DOHH2 (cell line): ENCODE results near the gene DENND6B.

Source experiments
- H3F3A ChIP-seq: fragments of 200-600 bp; sonication (generic), shearing (Covaris generic); 2 replicates; pipeline ENCODE4 v1.6.0; 2016; ENCODE audit warnings: antibody characterized with exemption, mild to moderate bottlenecking; ENCODE audit not compliant: control insufficient read depth, insufficient read depth
- H3K27ac ChIP-seq: fragments of 200-600 bp; sonication (generic); 2 replicates; pipeline ENCODE4 v1.5.1; 2014; ENCODE audit warnings: low read depth, mild to moderate bottlenecking, low read length, moderate library complexity
- H3K27me3 ChIP-seq: fragments of 200-600 bp; sonication (generic); 2 replicates; pipeline ENCODE4 v1.6.1; 2014; ENCODE audit warnings: mild to moderate bottlenecking, low read length, mixed read lengths; ENCODE audit not compliant: control insufficient read depth
- H3K36me3 ChIP-seq: fragments of 200-600 bp; sonication (generic); 2 replicates; pipeline ENCODE4 v1.6.1; 2014; ENCODE audit warnings: mild to moderate bottlenecking, low read length, moderate library complexity, mixed read lengths; ENCODE audit not compliant: control insufficient read depth
- H3K4me1 ChIP-seq: fragments of 200-600 bp; sonication (generic); 2 replicates; pipeline ENCODE4 v1.6.1; 2014; ENCODE audit warnings: mild to moderate bottlenecking, low read length, mixed read lengths; ENCODE audit not compliant: control insufficient read depth
- H3K4me2 ChIP-seq: fragments of 200-600 bp; sonication (generic); 2 replicates; pipeline ENCODE4 v1.6.0; 2014; ENCODE audit warnings: mild to moderate bottlenecking, low read length, moderate library complexity
- H3K4me3 ChIP-seq: fragments of 200-600 bp; sonication (generic); 2 replicates; pipeline ENCODE4 v1.5.1; 2014; ENCODE audit warnings: mild to moderate bottlenecking, low read length, mixed read lengths
- H3K79me2 ChIP-seq: fragments of 200-600 bp; sonication (generic); 2 replicates; pipeline ENCODE4 v1.6.1; 2014; ENCODE audit warnings: mild to moderate bottlenecking, low read length, mixed read lengths; ENCODE audit not compliant: control insufficient read depth
- H3K9me2 ChIP-seq: fragments of 200-600 bp; sonication (generic); replicated peaks from 2 replicates; pipeline ENCODE4 v1.6.1; 2014; ENCODE audit warnings: mild to moderate bottlenecking, low read length, mixed read lengths; ENCODE audit not compliant: control insufficient read depth
- H3K9me3 ChIP-seq: fragments of 200-600 bp; sonication (generic); 2 replicates; pipeline ENCODE4 v1.6.1; 2014; ENCODE audit warnings: antibody characterized with exemption, low read length, mixed read lengths; ENCODE audit not compliant: control insufficient read depth, insufficient read depth
- H4K20me1 ChIP-seq: fragments of 200-600 bp; sonication (generic); 2 replicates; pipeline ENCODE4 v1.6.0; 2014; ENCODE audit warnings: low read depth, mild to moderate bottlenecking, antibody characterized with exemption, low read length, moderate library complexity; ENCODE audit not compliant: control insufficient read depth, insufficient read depth
- CTCF ChIP-seq: fragments of 200-600 bp; sonication (generic); IDR thresholded peaks from one replicate; pipeline ENCODE4 v1.5.1; 2014; ENCODE audit warnings: antibody characterized with exemption, mild to moderate bottlenecking, low read depth, low read length; ENCODE audit not compliant: poor library complexity, severe bottlenecking
- EZH2phosphoT487 ChIP-seq: fragments of 200-600 bp; sonication (generic); IDR thresholded peaks from 2 replicates; pipeline ENCODE4 v1.6.1; 2017; ENCODE audit warnings: borderline replicate concordance, mild to moderate bottlenecking, antibody characterized with exemption, low read length, moderate library complexity, mixed read lengths

Gene DENND6B

GRCh38 chr22:50280022-50280707 is 46.6 kb downstream of the DENND6B start:
- Histone ChIP-seq H3K9me2 (no peaks in the 10 kb centered on the region), H3K36me3 (peaks cover 82% of the 10 kb centered on the region), H3F3A (peaks cover 7% of the 10 kb centered on the region; the same call in 1 of the 2 replicates), H4K20me1 (no peaks in the 10 kb centered on the region), H3K9me3 (peaks cover 8% of the 10 kb centered on the region; the same call in 1 of the 2 replicates), H3K27me3 (no peaks in the 10 kb centered on the region), H3K4me3 (no peak overlapping the region), H3K27ac (no peak overlapping the region), H3K4me2 (no peak overlapping the region), H3K79me2 (no peaks in the 10 kb centered on the region), H3K4me1 (peaks cover 10% of the 10 kb centered on the region)
- TF ChIP-seq EZH2phosphoT487 (no peak), CTCF (no peak)

GRCh38 chr22:50278956-50279619 is 47.7 kb downstream of the DENND6B start:
- Histone ChIP-seq H4K20me1 (no peaks in the 10 kb centered on the region), H3K4me1 (peaks cover 10% of the 10 kb centered on the region), H3K4me3 (no peak overlapping the region), H3K4me2 (no peak overlapping the region), H3K36me3 (peaks cover 83% of the 10 kb centered on the region), H3K9me3 (peaks cover 8% of the 10 kb centered on the region; the same call in 1 of the 2 replicates), H3F3A (peaks cover 7% of the 10 kb centered on the region; the same call in 1 of the 2 replicates), H3K27me3 (no peaks in the 10 kb centered on the region), H3K9me2 (no peaks in the 10 kb centered on the region), H3K27ac (no peak overlapping the region), H3K79me2 (no peaks in the 10 kb centered on the region)
- TF ChIP-seq CTCF, result no peak
- TF ChIP-seq EZH2phosphoT487, result no peak

- Histone ChIP-seq H3K9me3 (peaks cover 8% of the 10 kb centered on the region; the same call in 1 of the 2 replicates), H4K20me1 (no peaks in the 10 kb centered on the region), H3K36me3 (peaks cover 81% of the 10 kb centered on the region), H3K4me2 (no peak overlapping the region), H3K9me2 (no peaks in the 10 kb centered on the region), H3K27me3 (no peaks in the 10 kb centered on the region), H3K79me2 (no peaks in the 10 kb centered on the region), H3K4me3 (no peak overlapping the region), H3F3A (peaks cover 7% of the 10 kb centered on the region; the same call in 1 of the 2 replicates), H3K4me1 (peaks cover 10% of the 10 kb centered on the region), H3K27ac (no peak overlapping the region)
- TF ChIP-seq CTCF (no peak), EZH2phosphoT487 (no peak)
Measured at GRCh38 chr22:50278461-50278860, 48.4 kb downstream of the DENND6B start.
